ENCODE results near the gene PI4KA. TPM values are rescaled to one million over a fixed set of nuclear protein-coding genes. Genes with fewer than 3 reads are reported as not detected.

PI4KA gene
- polyA plus RNA-seq, 1 of the 3 experiments (the other 2 are of a cell fraction): 30.0 TPM

DNA sequence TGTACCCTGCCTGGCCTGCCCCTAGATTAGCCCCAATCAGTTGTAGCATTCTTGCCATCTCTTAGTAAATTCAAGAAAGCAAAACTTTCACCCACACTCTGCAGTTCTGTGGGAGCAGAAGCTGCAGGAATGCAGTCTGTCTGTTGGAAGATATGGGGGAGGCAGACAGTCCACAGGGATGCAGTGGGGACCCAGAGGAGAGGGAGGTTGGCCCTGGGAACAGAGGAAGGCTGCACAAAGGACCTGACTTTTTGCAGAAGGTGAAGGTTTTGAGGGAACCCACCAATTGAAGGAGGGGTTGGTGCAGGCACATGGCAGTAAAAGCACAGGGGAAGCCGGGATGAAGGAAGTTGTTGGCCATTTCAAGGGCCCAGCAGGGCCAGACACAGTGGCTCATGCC, 16.7 kb upstream of the PI4KA start (continued):
- TF ChIP-seq, protein P1, sequence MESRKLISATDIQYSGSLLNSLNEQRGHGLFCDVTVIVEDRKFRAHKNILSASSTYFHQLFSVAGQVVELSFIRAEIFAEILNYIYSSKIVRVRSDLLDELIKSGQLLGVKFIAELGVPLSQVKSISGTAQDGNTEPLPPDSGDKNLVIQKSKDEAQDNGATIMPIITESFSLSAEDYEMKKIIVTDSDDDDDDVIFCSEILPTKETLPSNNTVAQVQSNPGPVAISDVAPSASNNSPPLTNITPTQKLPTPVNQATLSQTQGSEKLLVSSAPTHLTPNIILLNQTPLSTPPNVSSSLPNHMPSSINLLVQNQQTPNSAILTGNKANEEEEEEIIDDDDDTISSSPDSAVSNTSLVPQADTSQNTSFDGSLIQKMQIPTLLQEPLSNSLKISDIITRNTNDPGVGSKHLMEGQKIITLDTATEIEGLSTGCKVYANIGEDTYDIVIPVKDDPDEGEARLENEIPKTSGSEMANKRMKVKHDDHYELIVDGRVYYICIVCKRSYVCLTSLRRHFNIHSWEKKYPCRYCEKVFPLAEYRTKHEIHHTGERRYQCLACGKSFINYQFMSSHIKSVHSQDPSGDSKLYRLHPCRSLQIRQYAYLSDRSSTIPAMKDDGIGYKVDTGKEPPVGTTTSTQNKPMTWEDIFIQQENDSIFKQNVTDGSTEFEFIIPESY (IDR thresholded peaks at IDR 0.05; ENCODE audit: borderline replicate concordance, low read depth): no peak
- TF ChIP-seq RFX5 (IDR thresholded peaks at IDR 0.05; ENCODE audit: low read length) (no peak), POLR2AphosphoS5 (IDR thresholded peaks at IDR 0.05; ENCODE audit: low read depth, low read length) (no peak), RAD21 (IDR thresholded peaks at IDR 0.05; ENCODE audit: low read length) (no peak), EZH2phosphoT487 (IDR thresholded peaks at IDR 0.05; ENCODE audit: borderline replicate concordance, low read depth) (no peak), ELF1 (IDR thresholded peaks at IDR 0.05) (no peak)

DNA sequence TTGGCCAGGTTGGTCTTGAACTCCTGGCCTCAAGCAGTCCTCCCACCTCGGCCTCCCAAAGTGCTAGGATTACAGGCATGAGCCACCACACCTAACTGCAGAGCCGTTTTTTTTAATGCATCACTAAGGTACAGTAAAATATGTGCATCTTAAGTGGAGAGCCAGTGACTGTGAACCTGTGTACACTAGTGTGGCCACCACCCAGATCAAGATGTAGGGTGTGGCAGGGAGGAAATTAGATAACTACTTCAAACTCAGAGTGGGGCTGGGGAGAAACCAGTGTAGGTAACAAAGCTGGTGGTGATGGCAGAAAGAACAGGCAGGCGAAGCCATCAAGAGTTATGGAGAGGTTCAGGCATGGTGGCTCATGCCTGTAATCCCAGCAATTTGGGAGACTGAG, 14.6 kb upstream of the PI4KA start:
- Histone ChIP-seq H3K36me3 (replicated peaks in 1 of 2; ENCODE audit: control insufficient read depth in 1 of 2, insufficient read depth in 2 of 2, low read length in 1 of 2) (peaks cover 9 to 24% of the 10 kb centered on the region in 2 experiments), H3K79me2 (ENCODE audit: insufficient read depth) (no peaks in the 10 kb centered on the region), H3K27me3 (ENCODE audit: insufficient read depth) (no peaks in the 10 kb centered on the region), H3K4me1 (ENCODE audit: control insufficient read depth in 1 of 2, insufficient read depth in 2 of 2, low read depth in 1 of 2, low read length in 1 of 2) (peaks cover 0 to 8% of the 10 kb centered on the region in 2 experiments; a peak in 2 of 4 replicates), H2AFZ (ENCODE audit: low read depth) (no peak overlapping the region), H3K9me3 (no peaks in the 10 kb centered on the region), H3K4me3 (ENCODE audit: low read depth in 2 of 2, low read length in 1 of 2) (no peak overlapping the region), H3K27ac (ENCODE audit: low read depth in 2 of 2, low read length in 1 of 2) (no peak overlapping the region), H4K20me1 (ENCODE audit: insufficient read depth) (no peaks in the 10 kb centered on the region), H3K9me2 (no peaks in the 10 kb centered on the region), H3K9ac (no peak overlapping the region), H3K4me2 (no peak overlapping the region), H3F3A (replicated peaks; ENCODE audit: insufficient read depth) (no peaks in the 10 kb centered on the region)
- POLR2A ChIA-PET: no interaction called here
- CTCF ChIA-PET: interaction anchor here (3.1 kb wide), 1 partner anchor 12 kb away, joined by 11 read pairs; no protein-coding TSS in a partner anchor
- DNase-seq: no peak
- TF ChIP-seq, protein P2, sequence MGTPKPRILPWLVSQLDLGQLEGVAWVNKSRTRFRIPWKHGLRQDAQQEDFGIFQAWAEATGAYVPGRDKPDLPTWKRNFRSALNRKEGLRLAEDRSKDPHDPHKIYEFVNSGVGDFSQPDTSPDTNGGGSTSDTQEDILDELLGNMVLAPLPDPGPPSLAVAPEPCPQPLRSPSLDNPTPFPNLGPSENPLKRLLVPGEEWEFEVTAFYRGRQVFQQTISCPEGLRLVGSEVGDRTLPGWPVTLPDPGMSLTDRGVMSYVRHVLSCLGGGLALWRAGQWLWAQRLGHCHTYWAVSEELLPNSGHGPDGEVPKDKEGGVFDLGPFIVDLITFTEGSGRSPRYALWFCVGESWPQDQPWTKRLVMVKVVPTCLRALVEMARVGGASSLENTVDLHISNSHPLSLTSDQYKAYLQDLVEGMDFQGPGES (IDR thresholded peaks at IDR 0.05; ENCODE audit: low read depth, low read length): no peak
- TF ChIP-seq RAD21 (IDR thresholded peaks at IDR 0.05; ENCODE audit: low read length) (no peak), EP300 (IDR thresholded peaks at IDR 0.05; ENCODE audit: borderline replicate concordance in 1 of 2, low read depth in 1 of 2, low read length in 1 of 2) (no peak), RXRA (IDR thresholded peaks at IDR 0.05; ENCODE audit: borderline replicate concordance, low read depth) (no peak), GATA2 (CRISPR knock-in tag; IDR thresholded peaks at IDR 0.05) (no peak)
- WGBS (ENCODE audit: low lambda C conversion rate): 90% methylated on average over 3 of the region's 3 CpGs

DNA sequence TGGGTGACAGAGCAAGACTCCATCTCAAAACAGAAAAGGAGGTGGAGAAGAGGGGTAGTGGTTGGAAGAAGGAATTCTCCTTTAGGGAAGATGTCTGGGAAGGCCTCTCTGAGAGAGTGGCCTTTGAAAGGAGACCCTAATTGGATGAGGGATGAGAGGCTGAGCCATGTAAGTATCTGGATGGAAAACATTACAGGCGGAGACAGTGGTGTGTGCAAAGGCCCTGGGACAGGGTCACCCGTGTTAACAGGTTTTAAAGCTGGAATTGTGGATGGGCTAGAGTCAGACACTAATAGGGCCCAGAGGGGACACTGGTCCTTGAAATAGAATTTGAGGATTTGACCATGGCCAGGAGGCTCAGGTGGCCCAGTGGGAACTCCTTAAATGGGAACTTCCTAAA, 10.6 kb upstream of the PI4KA start:
- Histone ChIP-seq H3K4me3 (ENCODE audit: low read depth in 2 of 2, low read length in 1 of 2) (no peak overlapping the region), H3K27ac (ENCODE audit: low read depth in 2 of 2, low read length in 1 of 2) (no peak overlapping the region; a peak in 1 of 4 replicates), H3K9me3 (no peaks in the 10 kb centered on the region), H3K9ac (no peak overlapping the region), H3F3A (replicated peaks; ENCODE audit: insufficient read depth) (no peaks in the 10 kb centered on the region), H3K79me2 (ENCODE audit: insufficient read depth) (peaks cover 4% of the 10 kb centered on the region; the same call in 1 of the 2 replicates), H4K20me1 (ENCODE audit: insufficient read depth) (no peaks in the 10 kb centered on the region), H2AFZ (ENCODE audit: low read depth) (no peak overlapping the region), H3K4me2 (no peak overlapping the region), H3K36me3 (replicated peaks in 1 of 2; ENCODE audit: control insufficient read depth in 1 of 2, insufficient read depth in 2 of 2, low read length in 1 of 2) (peaks cover 12 to 22% of the 10 kb centered on the region in 2 experiments), H3K9me2 (no peaks in the 10 kb centered on the region), H3K27me3 (ENCODE audit: insufficient read depth) (no peaks in the 10 kb centered on the region), H3K4me1 (ENCODE audit: control insufficient read depth in 1 of 2, insufficient read depth in 2 of 2, low read depth in 1 of 2, low read length in 1 of 2) (peaks cover 0 to 37% of the 10 kb centered on the region in 2 experiments; a peak in 2 of 4 replicates)
- WGBS (ENCODE audit: low lambda C conversion rate): 93% methylated on average over 2 of the region's 2 CpGs
- ChIA-PET POLR2A (no interaction called here), CTCF (interaction anchor here (1.6 to 3.9 kb wide), 3 partner anchors 16 to 65 kb away, joined by 3 to 19 read pairs (median 16); partner anchors contain the start of gene CRKL)
- TF ChIP-seq FOSL2 (IDR thresholded peaks at IDR 0.05; ENCODE audit: borderline replicate concordance, low read depth): no peak
- no peak for TF ChIP-seq FOXM1 (IDR thresholded peaks at IDR 0.05; ENCODE audit: low read depth)
- DNase-seq: no peak

Data from SK-N-SH (cell line).